VCaP (cell line): Measurements from ENCODE around the gene CPA1.

Source experiments
- H3K27ac ChIP-seq: fragments of 450-650 bp; 2 replicates; pipeline ENCODE4 v1.5.1; 2017
- CTCF ChIP-seq: fragments of 450-650 bp; conservative IDR thresholded peaks from 2 replicates; pipeline ENCODE4 v1.5.1; 2017; ENCODE audit warnings: mild to moderate bottlenecking, moderate library complexity

The CPA1 gene

GRCh38 chr7:130384841-130385599 lies 4.7 kb downstream of the CPA1 start:
- no peak overlapping the region for H3K27ac ChIP-seq
- no peak for TF ChIP-seq CTCF

GRCh38 chr7:130385600-130386066 lies 5.3 kb downstream of the CPA1 start:
- H3K27ac ChIP-seq = no peak overlapping the region
- TF ChIP-seq CTCF = no peak

- no peak overlapping the region for H3K27ac ChIP-seq
- TF ChIP-seq CTCF = no peak
These were observed 6.6 kb downstream of the CPA1 start for GRCh38 chr7:130386876-130387275.

- TF ChIP-seq CTCF = no peak
- H3K27ac ChIP-seq = no peak overlapping the region
These were observed 7.0 kb downstream of the CPA1 start for GRCh38 chr7:130387306-130387627.

GRCh38 chr7:130387628-130388403 lies 7.5 kb downstream of the CPA1 start:
- TF ChIP-seq CTCF = no peak

GRCh38 chr7:130388671-130389070 lies 8.4 kb downstream of the CPA1 start:
- H3K27ac ChIP-seq = no peak overlapping the region

More at GRCh38 chr7:130387628-130388403, 7.5 kb downstream of the CPA1 start:
- no peak overlapping the region for H3K27ac ChIP-seq

More at GRCh38 chr7:130388671-130389070, 8.4 kb downstream of the CPA1 start:
- no peak for TF ChIP-seq CTCF
